ENCODE measurements around the gene MCU.

DNA sequence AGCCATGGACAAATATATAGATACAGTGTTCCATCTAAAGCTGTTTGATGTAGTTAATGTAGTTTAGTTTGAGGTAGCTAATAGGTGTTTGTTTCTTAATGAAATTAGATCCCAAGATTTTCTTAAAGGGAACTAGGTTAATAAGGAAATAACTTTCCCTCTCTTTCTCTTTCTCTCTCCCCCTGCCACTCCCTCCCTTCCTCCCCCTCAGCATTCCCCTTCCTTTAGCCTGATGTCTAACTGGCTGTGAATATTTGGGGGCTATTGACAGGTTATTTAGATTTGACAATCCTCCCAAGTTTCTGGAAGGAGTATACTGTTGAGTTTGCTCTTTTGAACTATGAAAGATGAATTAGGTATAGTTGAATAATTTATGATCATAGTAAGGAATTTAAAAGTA lies 136.4 kb downstream of the MCU start:
- TF ChIP-seq, protein P1, sequence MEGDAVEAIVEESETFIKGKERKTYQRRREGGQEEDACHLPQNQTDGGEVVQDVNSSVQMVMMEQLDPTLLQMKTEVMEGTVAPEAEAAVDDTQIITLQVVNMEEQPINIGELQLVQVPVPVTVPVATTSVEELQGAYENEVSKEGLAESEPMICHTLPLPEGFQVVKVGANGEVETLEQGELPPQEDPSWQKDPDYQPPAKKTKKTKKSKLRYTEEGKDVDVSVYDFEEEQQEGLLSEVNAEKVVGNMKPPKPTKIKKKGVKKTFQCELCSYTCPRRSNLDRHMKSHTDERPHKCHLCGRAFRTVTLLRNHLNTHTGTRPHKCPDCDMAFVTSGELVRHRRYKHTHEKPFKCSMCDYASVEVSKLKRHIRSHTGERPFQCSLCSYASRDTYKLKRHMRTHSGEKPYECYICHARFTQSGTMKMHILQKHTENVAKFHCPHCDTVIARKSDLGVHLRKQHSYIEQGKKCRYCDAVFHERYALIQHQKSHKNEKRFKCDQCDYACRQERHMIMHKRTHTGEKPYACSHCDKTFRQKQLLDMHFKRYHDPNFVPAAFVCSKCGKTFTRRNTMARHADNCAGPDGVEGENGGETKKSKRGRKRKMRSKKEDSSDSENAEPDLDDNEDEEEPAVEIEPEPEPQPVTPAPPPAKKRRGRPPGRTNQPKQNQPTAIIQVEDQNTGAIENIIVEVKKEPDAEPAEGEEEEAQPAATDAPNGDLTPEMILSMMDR (IDR thresholded peaks at IDR 0.05), result no peak
- TF ChIP-seq POLR2A (IDR thresholded peaks at IDR 0.05), result no peak
